IPS DF 6.9 (cell line): ENCODE data around the gene PDXK.

ENCODE experiments used
- DNase-seq: peaks from one replicate; pipeline ENCODE4 v3.0.0-alpha.2; 2013; ENCODE audit warnings: low read depth, low spot score
- H3K27ac ChIP-seq: one replicate; pipeline ENCODE4 v1.5.1; 2013; ENCODE audit warnings: low read length, control low read depth
- H3K27me3 ChIP-seq: 2 replicates; pipeline ENCODE4 v1.6.1; 2013; ENCODE audit warnings: mild to moderate bottlenecking, low read length; ENCODE audit not compliant: control insufficient read depth, insufficient read depth
- H3K36me3 ChIP-seq: 2 replicates; pipeline ENCODE4 v1.6.1; 2013; ENCODE audit warnings: low read length; ENCODE audit not compliant: control insufficient read depth, insufficient read depth
- H3K4me1 ChIP-seq: 2 replicates; pipeline ENCODE4 v1.6.1; 2013; ENCODE audit warnings: low read length; ENCODE audit not compliant: control insufficient read depth, insufficient read depth
- H3K4me3 ChIP-seq: 2 replicates; pipeline ENCODE4 v1.5.1; 2013; ENCODE audit warnings: mild to moderate bottlenecking, low read length
- H3K9me3 ChIP-seq: 2 replicates; pipeline ENCODE4 v1.6.1; 2013; ENCODE audit warnings: low read length, inconsistent platforms; ENCODE audit not compliant: control insufficient read depth, insufficient read depth
- WGBS: extraction: QIAGEN DNeasy Blood & Tissue Kit; methylation state at CpG from one replicate; pipeline ENCODE4 v1.1.7; 2013; ENCODE audit warnings: mixed read lengths, missing lambda C conversion rate; ENCODE audit not compliant: insufficient read length, insufficient coverage; 5-methylcytosine and 5-hydroxymethylcytosine counted together

Gene PDXK

DNA sequence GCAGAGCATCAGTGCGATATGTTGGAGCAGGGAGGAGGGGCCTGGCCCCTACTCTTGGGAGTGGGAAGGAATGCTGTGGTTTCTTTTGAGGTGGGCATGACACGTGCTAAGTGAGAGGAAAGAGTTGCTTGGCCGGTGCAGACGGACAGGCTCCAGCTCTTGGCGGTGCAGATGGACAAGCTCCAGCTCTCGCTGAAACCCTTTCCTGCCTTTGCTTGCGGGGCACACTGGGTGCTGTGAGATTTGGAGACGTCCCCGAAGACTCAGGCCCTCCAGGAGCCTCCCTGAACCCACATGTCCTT lies 15.9 kb downstream of the PDXK start:
- WGBS: no CpG with 5 or more reads among the region's 9 CpGs
- no peak for DNase-seq
- Histone ChIP-seq H3K9me3 (no peaks in the 10 kb centered on the region), H3K4me1 (0 out of 2 replicates have a peak, but pooled peaks cover 1% of the 10 kb centered on the region), H3K36me3 (no peaks in the 10 kb centered on the region), H3K27me3 (no peaks in the 10 kb centered on the region), H3K4me3 (no peak overlapping the region), H3K27ac (no peak overlapping the region)

GRCh38 chr21:43735236-43736091 lies 16.5 kb downstream of the PDXK start:
- no peak overlapping the region for H3K27ac ChIP-seq
- H3K4me1 ChIP-seq: 0 out of 2 replicates have a peak, but pooled peaks cover 1% of the 10 kb centered on the region
- WGBS: no CpG with 5 or more reads among the region's 22 CpGs
- H3K27me3 ChIP-seq: no peaks in the 10 kb centered on the region
- no peak overlapping the region for H3K4me3 ChIP-seq
- H3K36me3 ChIP-seq: no peaks in the 10 kb centered on the region
- no peak for DNase-seq
- H3K9me3 ChIP-seq: no peaks in the 10 kb centered on the region

DNA sequence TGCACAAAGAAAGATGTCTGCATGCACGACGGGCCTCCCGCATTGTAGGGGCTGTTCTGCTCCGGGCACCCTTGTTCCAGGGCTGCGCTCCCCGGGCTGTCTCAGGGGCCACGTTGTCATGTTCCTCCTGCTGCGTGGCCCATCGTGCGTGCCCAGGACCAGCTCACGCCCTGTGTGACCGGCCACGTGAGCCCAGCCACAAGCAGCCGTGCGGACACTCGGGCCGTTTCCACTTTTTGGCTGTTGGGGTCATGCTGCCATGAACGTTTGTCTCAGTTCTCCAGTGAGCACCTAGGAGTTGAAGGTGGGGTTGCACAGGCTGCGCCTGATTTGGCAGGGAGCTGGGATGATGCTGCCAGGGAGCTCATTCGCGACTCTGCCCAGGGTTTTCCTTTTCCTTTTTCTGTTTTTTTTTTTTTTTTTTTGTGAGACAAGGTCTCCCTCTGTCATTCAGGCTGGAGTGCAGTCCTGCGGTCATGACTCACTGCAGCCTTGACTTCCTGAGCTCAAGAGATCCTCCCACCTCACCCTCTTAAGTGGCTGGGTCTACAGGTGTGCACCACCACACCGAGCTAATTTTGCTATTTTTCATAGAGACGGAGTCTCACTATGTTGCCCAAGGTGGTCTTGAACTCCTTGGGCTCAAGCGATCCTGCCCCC lies 17.4 kb downstream of the PDXK start:
- Histone ChIP-seq H3K36me3 (no peaks in the 10 kb centered on the region), H3K27ac (no peak overlapping the region), H3K4me3 (no peak overlapping the region), H3K27me3 (no peaks in the 10 kb centered on the region), H3K4me1 (0 out of 2 replicates have a peak, but pooled peaks cover 1% of the 10 kb centered on the region), H3K9me3 (no peaks in the 10 kb centered on the region)
- no peak for DNase-seq
- WGBS: no CpG with 5 or more reads among the region's 25 CpGs

- H3K27ac ChIP-seq: no peak overlapping the region
- 0 out of 2 replicates have a peak, but pooled peaks cover 1% of the 10 kb centered on the region for H3K4me1 ChIP-seq
- H3K9me3 ChIP-seq: no peaks in the 10 kb centered on the region
- no peak for DNase-seq
- no CpG with 5 or more reads among the region's 35 CpGs for WGBS
- no peaks in the 10 kb centered on the region; the same call in 1 of the 2 replicates for H3K36me3 ChIP-seq
- no peak overlapping the region for H3K4me3 ChIP-seq
- no peaks in the 10 kb centered on the region for H3K27me3 ChIP-seq
These were observed 18.4 kb downstream of the PDXK start for GRCh38 chr21:43737158-43737950.

GRCh38 chr21:43739621-43740435 lies 20.9 kb downstream of the PDXK start:
- H3K27ac ChIP-seq: no peak overlapping the region
- WGBS: no CpG with 5 or more reads among the region's 25 CpGs
- H3K36me3 ChIP-seq: peaks cover 10% of the 10 kb centered on the region

GRCh38 chr21:43740497-43741156 lies 21.7 kb downstream of the PDXK start:
- Histone ChIP-seq H3K27ac (no peak overlapping the region), H3K27me3 (no peaks in the 10 kb centered on the region), H3K4me1 (no peaks in the 10 kb centered on the region), H3K4me3 (no peak overlapping the region), H3K9me3 (no peaks in the 10 kb centered on the region), H3K36me3 (peaks cover 10% of the 10 kb centered on the region)
- no CpG with 5 or more reads among the region's 25 CpGs for WGBS
- no peak for DNase-seq

More at GRCh38 chr21:43739621-43740435, 20.9 kb downstream of the PDXK start:
- DNase-seq: no peak
- Histone ChIP-seq H3K4me3 (no peak overlapping the region), H3K4me1 (no peaks in the 10 kb centered on the region), H3K9me3 (no peaks in the 10 kb centered on the region), H3K27me3 (no peaks in the 10 kb centered on the region)

DNA sequence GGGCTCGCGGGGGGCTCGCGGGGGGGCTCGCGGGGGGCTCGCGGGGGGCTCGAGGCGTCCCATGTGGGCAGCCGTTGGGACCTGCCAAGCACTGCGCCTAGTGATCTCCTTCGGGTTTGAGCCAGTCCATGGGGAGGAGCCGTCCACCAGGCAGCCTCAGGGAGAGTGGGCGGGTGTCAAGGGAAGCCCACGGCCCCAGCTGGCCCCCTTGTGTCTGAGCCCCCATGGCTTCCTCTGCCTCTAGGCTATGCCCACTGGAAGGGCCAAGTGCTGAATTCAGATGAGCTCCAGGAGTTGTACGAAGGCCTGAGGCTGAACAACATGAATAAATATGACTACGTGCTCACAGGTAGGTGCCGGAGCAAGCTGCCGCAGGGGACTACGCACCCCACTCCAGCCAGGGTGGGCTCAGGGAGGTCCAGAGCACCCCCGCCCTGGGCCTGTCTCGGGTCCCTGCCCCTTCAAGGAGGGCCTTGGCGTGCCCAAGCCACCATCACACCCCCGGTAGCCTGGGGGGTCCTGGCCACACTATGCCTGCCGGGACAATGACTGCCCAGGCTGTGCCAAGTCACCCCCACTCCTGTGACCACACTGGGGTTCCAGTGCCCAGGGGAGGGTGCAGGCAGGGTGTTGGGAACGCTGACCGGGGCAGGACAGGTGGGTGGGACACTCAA lies 22.6 kb downstream of the PDXK start:
- H3K4me3 ChIP-seq: no peak overlapping the region
- H3K27ac ChIP-seq: no peak overlapping the region
- no peaks in the 10 kb centered on the region for H3K9me3 ChIP-seq
- WGBS: no CpG with 5 or more reads among the region's 28 CpGs
- H3K36me3 ChIP-seq: peaks cover 10% of the 10 kb centered on the region
- H3K27me3 ChIP-seq: no peaks in the 10 kb centered on the region
- DNase-seq: no peak
- H3K4me1 ChIP-seq: no peaks in the 10 kb centered on the region

DNA sequence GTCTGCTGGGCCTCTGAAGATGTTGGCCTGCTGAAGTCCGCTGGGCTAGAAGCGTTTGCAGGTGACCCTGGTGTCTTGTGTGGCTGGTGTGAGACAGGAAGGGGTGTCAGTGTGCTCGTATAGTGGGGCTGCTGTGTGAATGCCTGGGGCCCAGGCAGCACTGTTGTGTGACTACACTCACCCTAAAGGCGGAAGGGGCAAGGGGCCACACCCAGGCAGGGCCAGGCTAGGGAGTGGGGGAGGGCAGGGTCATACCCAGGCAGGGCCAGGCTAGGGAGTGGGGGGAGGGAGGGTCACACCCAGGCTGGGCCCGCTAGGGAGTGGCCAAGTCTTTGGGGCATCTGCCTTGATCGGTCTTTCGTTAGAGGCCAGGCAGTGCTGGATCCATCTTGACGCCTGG lies 25.0 kb downstream of the PDXK start:
- H3K9me3 ChIP-seq: no peaks in the 10 kb centered on the region
- peaks cover 14% of the 10 kb centered on the region for H3K36me3 ChIP-seq
- H3K4me3 ChIP-seq: no peak overlapping the region
- H3K27me3 ChIP-seq: no peaks in the 10 kb centered on the region
- no peaks in the 10 kb centered on the region for H3K4me1 ChIP-seq
- no CpG with 5 or more reads among the region's 8 CpGs for WGBS
- no peak for DNase-seq
- no peak overlapping the region for H3K27ac ChIP-seq

DNA sequence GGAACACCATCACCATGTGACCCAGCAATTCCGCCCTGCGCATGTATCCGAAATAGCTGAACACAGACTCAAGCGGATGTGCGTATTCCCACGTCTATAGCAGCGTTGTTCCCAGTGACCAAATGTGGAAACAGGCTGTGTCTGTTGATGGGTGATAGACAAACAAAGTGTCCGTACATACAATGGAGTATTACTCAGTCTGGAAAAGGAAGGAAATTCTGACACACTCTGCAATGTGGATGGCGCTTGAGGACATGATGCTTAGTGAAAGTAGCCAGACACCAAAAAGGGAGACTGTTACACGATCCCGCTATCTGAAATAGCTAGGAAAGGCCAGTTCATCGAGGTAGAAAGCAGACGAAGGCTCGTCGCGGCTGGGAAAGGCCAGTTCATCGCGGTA lies 25.8 kb downstream of the PDXK start:
- WGBS: no CpG with 5 or more reads among the region's 18 CpGs
- Histone ChIP-seq H3K9me3 (no peaks in the 10 kb centered on the region), H3K36me3 (peaks cover 14% of the 10 kb centered on the region), H3K27ac (no peak overlapping the region), H3K4me3 (no peak overlapping the region), H3K4me1 (no peaks in the 10 kb centered on the region), H3K27me3 (no peaks in the 10 kb centered on the region)
- no peak for DNase-seq
